Ishikawa (cell line): ENCODE results near the gene SPINK14.

Experiments used
- CEBPB ChIP-seq: IDR thresholded peaks from 2 replicates; pipeline ENCODE4 v1.6.1; 2012
- CREB1 ChIP-seq: IDR thresholded peaks from 2 replicates; pipeline ENCODE4 v1.6.1; 2012; ENCODE audit warnings: low read depth
- EGR1 ChIP-seq: IDR thresholded peaks from 2 replicates; pipeline ENCODE4 v1.6.1; 2012
- EP300 ChIP-seq: IDR thresholded peaks from 2 replicates; pipeline ENCODE4 v1.6.1; 2012; ENCODE audit warnings: borderline replicate concordance
- FOXM1 ChIP-seq: IDR thresholded peaks from 2 replicates; pipeline ENCODE4 v1.6.1; 2012; ENCODE audit warnings: low read depth, borderline replicate concordance
- MAX ChIP-seq: IDR thresholded peaks from 2 replicates; pipeline ENCODE4 v1.6.1; 2012
- NFIC ChIP-seq: IDR thresholded peaks from 2 replicates; pipeline ENCODE4 v1.6.1; 2012
- RAD21 ChIP-seq: IDR thresholded peaks from 2 replicates; pipeline ENCODE4 v1.6.1; 2012; ENCODE audit warnings: low read depth
- REST ChIP-seq: IDR thresholded peaks from 2 replicates; pipeline ENCODE4 v1.6.1; 2012; ENCODE audit warnings: low read depth, mild to moderate bottlenecking
- TAF1 ChIP-seq: IDR thresholded peaks from 2 replicates; pipeline ENCODE4 v1.6.1; 2012; ENCODE audit warnings: low read depth, mild to moderate bottlenecking
- TCF12 ChIP-seq: IDR thresholded peaks from 2 replicates; pipeline ENCODE4 v1.6.1; 2012; ENCODE audit warnings: low read depth
- TEAD4 ChIP-seq: IDR thresholded peaks from 2 replicates; pipeline ENCODE4 v1.6.1; 2012
- USF1 ChIP-seq: IDR thresholded peaks from 2 replicates; pipeline ENCODE4 v1.6.1; 2012
- YY1 ChIP-seq: IDR thresholded peaks from 2 replicates; pipeline ENCODE4 v1.6.1; 2012; ENCODE audit warnings: low read depth
- ZBTB7A ChIP-seq: IDR thresholded peaks from 2 replicates; pipeline ENCODE4 v1.6.1; 2012; ENCODE audit warnings: low read depth

SPINK14 gene

GRCh38 chr5:148205044-148205806, 36.9 kb downstream of the SPINK14 start:
- TF ChIP-seq USF1 (no peak), TCF12 (no peak), NFIC (no peak), EGR1 (no peak), RAD21 (no peak), TEAD4 (no peak), YY1 (no peak), CEBPB (no peak), FOXM1 (no peak), MAX (no peak), EP300 (no peak), TAF1 (no peak), ZBTB7A (no peak), CREB1 (no peak), REST (no peak)

- TF ChIP-seq CREB1 (no peak), ZBTB7A (no peak)
These were observed 37.5 kb downstream of the SPINK14 start for GRCh38 chr5:148205865-148206264.

- TF ChIP-seq NFIC (no peak), RAD21 (no peak), REST (no peak), EP300 (no peak), YY1 (no peak), CREB1 (no peak), USF1 (no peak)
These were observed 38.3 kb downstream of the SPINK14 start for GRCh38 chr5:148206620-148207019.

- no peak for TF ChIP-seq TEAD4
- no peak for TF ChIP-seq USF1
- no peak for TF ChIP-seq NFIC
- no peak for TF ChIP-seq EP300
- TF ChIP-seq EGR1: no peak
- TF ChIP-seq FOXM1: no peak
- no peak for TF ChIP-seq ZBTB7A
- TF ChIP-seq CEBPB: no peak
These were observed 39.9 kb downstream of the SPINK14 start for GRCh38 chr5:148208226-148208625.

GRCh38 chr5:148209151-148209770, 40.9 kb downstream of the SPINK14 start:
- no peak for TF ChIP-seq FOXM1
- no peak for TF ChIP-seq RAD21
- no peak for TF ChIP-seq REST
- TF ChIP-seq MAX: no peak
- TF ChIP-seq CREB1: no peak
- TF ChIP-seq TEAD4: no peak
